GM23338 (cell line): ENCODE measurements around the gene ZNF236. TPM values are rescaled to one million over a fixed set of nuclear protein-coding genes. Genes with fewer than 3 reads are reported as not detected.
"Not testable (repeated sequence)": the region's sequence is repeated elsewhere in the genome, so short reads cannot be mapped to it uniquely, and the experiment has no call there.

Experiments used
- ATAC-seq: fragments of 200-7000 bp; cut with Tn5 transposase; 3 replicates; pipeline ENCODE4 v1.9.1; 2020
- DNase-seq: peaks from one replicate; pipeline ENCODE4 v3.0.0-alpha.2; 2015; ENCODE audit warnings: low spot score
- H2AFZ ChIP-seq: fragments of 200-600 bp; sonication (generic); 2 replicates; pipeline ENCODE4 v1.8.0; 2016; ENCODE audit warnings: antibody characterized with exemption, mild to moderate bottlenecking, moderate library complexity
- H3F3A ChIP-seq: fragments of 200-600 bp; sonication (generic); replicated peaks from 2 replicates; pipeline ENCODE4 v1.8.0; 2017; ENCODE audit warnings: antibody characterized with exemption, mixed run types, low read depth
- H3K27ac ChIP-seq: fragments of 200-600 bp; sonication (generic); 2 replicates; pipeline ENCODE4 v1.6.1; 2016; ENCODE audit warnings: low read depth
- H3K27me3 ChIP-seq: fragments of 200-600 bp; sonication (generic); 2 replicates; pipeline ENCODE4 v1.8.0; 2016; ENCODE audit warnings: mild to moderate bottlenecking, mixed run types, moderate library complexity; ENCODE audit not compliant: insufficient read depth
- H3K36me3 ChIP-seq: fragments of 200-600 bp; sonication (generic); 2 replicates; pipeline ENCODE4 v1.8.0; 2016; ENCODE audit warnings: mild to moderate bottlenecking; ENCODE audit not compliant: insufficient read depth
- H3K4me1 ChIP-seq: fragments of 200-600 bp; sonication (generic); 2 replicates; pipeline ENCODE4 v1.8.0; 2016; ENCODE audit warnings: mild to moderate bottlenecking, moderate library complexity; ENCODE audit not compliant: insufficient read depth
- H3K4me2 ChIP-seq: fragments of 200-600 bp; sonication (generic); 2 replicates; pipeline ENCODE4 v1.7.1; 2017; ENCODE audit warnings: mixed run types
- H3K4me3 ChIP-seq: fragments of 200-600 bp; sonication (generic); 2 replicates; pipeline ENCODE4 v1.6.1; 2016; ENCODE audit warnings: mixed run types
- H3K79me2 ChIP-seq: fragments of 200-600 bp; sonication (generic); replicated peaks from 2 replicates; pipeline ENCODE4 v1.8.0; 2017; ENCODE audit warnings: mild to moderate bottlenecking; ENCODE audit not compliant: insufficient read depth
- H3K9me2 ChIP-seq: fragments of 200-600 bp; sonication (generic); 2 replicates; pipeline ENCODE4 v1.8.0; 2017; ENCODE audit not compliant: insufficient read depth
- H4K20me1 ChIP-seq: fragments of 200-600 bp; sonication (generic); replicated peaks from 2 replicates; pipeline ENCODE4 v1.8.0; 2017; ENCODE audit warnings: mild to moderate bottlenecking; ENCODE audit not compliant: insufficient read depth
- H3K27ac Mint-ChIP-seq: 2 replicates; pipeline ENCODE4 v1.8.0; 2020; ENCODE audit warnings: inconsistent platforms, mild to moderate bottlenecking, moderate library complexity, mixed read lengths
- H3K27me3 Mint-ChIP-seq: 3 replicates; pipeline ENCODE4 v1.8.0; 2022; ENCODE audit warnings: low read depth, mild to moderate bottlenecking, moderate library complexity, mixed read lengths, inconsistent platforms; ENCODE audit not compliant: insufficient read depth, poor library complexity
- H3K36me3 Mint-ChIP-seq: 3 replicates; pipeline ENCODE4 v1.8.0; 2021; ENCODE audit warnings: low read depth, mild to moderate bottlenecking, inconsistent platforms, moderate library complexity, mixed read lengths
- H3K4me1 Mint-ChIP-seq: 3 replicates; pipeline ENCODE4 v1.8.0; 2020; ENCODE audit warnings: mild to moderate bottlenecking, inconsistent platforms, mixed read lengths
- H3K4me3 Mint-ChIP-seq: 3 replicates; pipeline ENCODE4 v1.8.0; 2021; ENCODE audit warnings: moderate library complexity, mild to moderate bottlenecking, inconsistent platforms, mixed read lengths
- H3K9me3 Mint-ChIP-seq: 3 replicates; pipeline ENCODE4 v1.8.0; 2020; ENCODE audit warnings: moderate library complexity, mild to moderate bottlenecking, inconsistent platforms, mixed read lengths
- CTCF ChIP-seq, 2 experiments: fragments of 200-600 bp in 1 of 2; sonication (generic) in 1 of 2; conservative IDR thresholded peaks; 2 replicates each; pipeline versions ENCODE4 v1.5.1 to v1.6.1; 2016 to 2017; ENCODE audit warnings: antibody characterized with exemption in 2 of 2, low read depth in 2 of 2, mild to moderate bottlenecking in 2 of 2, moderate library complexity in 1 of 2
- ETS1 ChIP-seq: IDR thresholded peaks from 2 replicates; pipeline ENCODE4 v1.6.1; 2016; ENCODE audit warnings: antibody characterized with exemption
- EZH2 ChIP-seq: fragments of 200-600 bp; sonication (generic); IDR thresholded peaks from one replicate; pipeline ENCODE4 v1.8.0; 2017; ENCODE audit warnings: antibody characterized with exemption, mild to moderate bottlenecking, low read depth; ENCODE audit not compliant: unreplicated experiment
- JUNB ChIP-seq: IDR thresholded peaks from one replicate; pipeline ENCODE4 v1.6.1; 2016; ENCODE audit warnings: antibody characterized with exemption; ENCODE audit not compliant: unreplicated experiment
- POLR2AphosphoS5 ChIP-seq: IDR thresholded peaks from 2 replicates; pipeline ENCODE4 v1.6.1; 2016; ENCODE audit warnings: antibody characterized with exemption, low read depth
- REST ChIP-seq: IDR thresholded peaks from one replicate; pipeline ENCODE4 v1.6.1; 2018; ENCODE audit warnings: antibody characterized with exemption; ENCODE audit not compliant: unreplicated experiment
- STAT1 ChIP-seq: IDR thresholded peaks from one replicate; pipeline ENCODE4 v1.6.1; 2016; ENCODE audit warnings: antibody characterized with exemption; ENCODE audit not compliant: unreplicated experiment
- ZNF114 ChIP-seq: fragments of 250-450 bp; sonication (Bioruptor Pico); IDR thresholded peaks from 2 replicates; pipeline ENCODE4 v1.5.0; 2020; ENCODE audit warnings: mild to moderate bottlenecking, moderate library complexity
- ZNF331 ChIP-seq: fragments of 250-450 bp; sonication (Bioruptor Pico); IDR thresholded peaks from 2 replicates; pipeline ENCODE4 v1.5.0; 2020; ENCODE audit warnings: low read depth, mild to moderate bottlenecking, moderate library complexity
- polyA plus RNA-seq: library from polyadenylated mRNA; unstranded; fragments of >200 nt; fragmentation: Nextera tagmentation; extraction: Ambion mirVana; gene quantifications from 2 replicates; pipeline ENCODE4 v1.2.1, GENCODE V29; 2016
- total RNA-seq: library from RNA; depleted of rRNA; stranded (reverse); fragments of >200 nt; shearing (Covaris generic); gene quantifications from 2 replicates; pipeline ENCODE4 v1.2.3, GENCODE V29; 2014

The ZNF236 gene
- total and polyA plus RNA-seq, 2 experiments from 2014 or later, result 8.9 to 16.3 TPM

- TF ChIP-seq ZNF331 (CRISPR knock-in tag) (no peak), ETS1 (no peak), POLR2AphosphoS5 (no peak), ZNF114 (CRISPR knock-in tag) (no peak), CTCF (conservative IDR thresholded peaks at IDR 0.05; ENCODE audit: low read depth in 2 of 2) (no peak), STAT1 (no peak)
Observed at GRCh38 chr18:76962851-76963250, 140.5 kb downstream of the ZNF236 start (continued).

GRCh38 chr18:76963936-76964335 is 141.6 kb downstream of the ZNF236 start:
- Histone ChIP-seq H3K9me2 (no peaks in the 10 kb centered on the region; the same call in 1 of the 2 replicates), H3K36me3 (no peaks in the 10 kb centered on the region), H4K20me1 (no peaks in the 10 kb centered on the region), H3K27ac (no peak overlapping the region), H3K4me2 (no peak overlapping the region), H3K27me3 (no peaks in the 10 kb centered on the region), H3K4me3 (no peak overlapping the region), H3K79me2 (peaks cover 7% of the 10 kb centered on the region; the same call in 1 of the 2 replicates), H2AFZ (no peak overlapping the region), H3K4me1 (peaks cover 21% of the 10 kb centered on the region), H3F3A (no peaks in the 10 kb centered on the region)
- Mint-ChIP-seq H3K9me3 (no peaks in the 10 kb centered on the region; the same call in 2 of the 3 replicates), H3K27ac (no peak overlapping the region), H3K27me3 (peaks cover 4% of the 10 kb centered on the region), H3K36me3 (peaks cover 31% of the 10 kb centered on the region; the same call in 2 of the 3 replicates), H3K4me3 (no peak overlapping the region), H3K4me1 (peaks cover 5% of the 10 kb centered on the region)
- ATAC-seq (no peak), DNase-seq (no peak)
- no peak for TF ChIP-seq ETS1
- TF ChIP-seq REST, result no peak
- TF ChIP-seq POLR2AphosphoS5, result no peak
- no peak for TF ChIP-seq EZH2
- TF ChIP-seq ZNF331 (CRISPR knock-in tag), result no peak
- no peak for TF ChIP-seq ZNF114 (CRISPR knock-in tag)
- no peak for TF ChIP-seq STAT1
- TF ChIP-seq JUNB, result no peak

GRCh38 chr18:76965555-76966151 is 143.3 kb downstream of the ZNF236 start:
- peaks cover 37% of the 10 kb centered on the region for H3K4me1 ChIP-seq
- H4K20me1 ChIP-seq, H3F3A ChIP-seq, H3K79me2 ChIP-seq, H3K27me3 ChIP-seq, H3K9me2 ChIP-seq, H3K36me3 ChIP-seq, H3K27me3 Mint-ChIP-seq, H3K27ac Mint-ChIP-seq, H2AFZ ChIP-seq, H3K4me3 Mint-ChIP-seq, H3K9me3 Mint-ChIP-seq: not testable (repeated sequence)
- 0 out of 2 replicates have a peak overlapping the region, but pooled peaks have one; percentile 39 for H3K4me2 ChIP-seq
- H3K4me3 ChIP-seq, result 0 out of 2 replicates have a peak overlapping the region, but pooled peaks have one; percentile 22
- peak; percentile 68 for DNase-seq
- ATAC-seq, result peak; percentile 27
- H3K36me3 Mint-ChIP-seq, result peaks cover 26% of the 10 kb centered on the region; the same call in 2 of the 3 replicates
- H3K4me1 Mint-ChIP-seq, result peaks cover 11% of the 10 kb centered on the region
- peak overlapping the region; percentile 60; the same call in 1 of the 2 replicates for H3K27ac ChIP-seq

- H3K36me3 ChIP-seq, H3K4me3 ChIP-seq, H3K9me3 Mint-ChIP-seq, H3K27ac Mint-ChIP-seq, H4K20me1 ChIP-seq, H3K9me2 ChIP-seq, H3K27me3 Mint-ChIP-seq, ATAC-seq, H2AFZ ChIP-seq, H3K79me2 ChIP-seq, H3K4me3 Mint-ChIP-seq, H3K27me3 ChIP-seq, DNase-seq, H3F3A ChIP-seq: not testable (repeated sequence)
- H3K4me2 ChIP-seq, result peak overlapping the region; percentile 25
- H3K4me1 Mint-ChIP-seq, result peaks cover 20% of the 10 kb centered on the region
- peaks cover 45% of the 10 kb centered on the region for H3K4me1 ChIP-seq
- H3K36me3 Mint-ChIP-seq, result peaks cover 15% of the 10 kb centered on the region; the same call in 2 of the 3 replicates
- peak overlapping the region; percentile 92 for H3K27ac ChIP-seq
Observed at GRCh38 chr18:76967299-76967698, 144.9 kb downstream of the ZNF236 start.
